ENCODE measurements around the gene PADI1.

PADI1 gene

GRCh38 chr1:17198476-17199258 is 6.3 kb upstream of the PADI1 start:
- TF ChIP-seq POLR2AphosphoS5 (IDR thresholded peaks at IDR 0.05; ENCODE audit: borderline replicate concordance, low read depth, low read length), result no peak
- TF ChIP-seq FOXP2 (optimal IDR thresholded peaks at IDR 0.05; ENCODE audit: control extremely low read depth, extremely low read length, insufficient read depth), result no peak
- no peak for TF ChIP-seq EZH2 (IDR thresholded peaks at IDR 0.05)
- Histone ChIP-seq H3K27ac (no peak overlapping the region), H3K9me3 (ENCODE audit: low read depth, low read length) (no peaks in the 10 kb centered on the region)

GRCh38 chr1:17199267-17200044 is 5.5 kb upstream of the PADI1 start:
- Histone ChIP-seq H3K9me3 (ENCODE audit: low read depth, low read length) (no peaks in the 10 kb centered on the region), H3K27ac (no peak overlapping the region), H3K36me3 (ENCODE audit: insufficient read depth, low read length) (no peaks in the 10 kb centered on the region), H3K4me3 (no peak overlapping the region), H3K9ac (ENCODE audit: insufficient read length) (no peak overlapping the region)
- no peak for DNase-seq (ENCODE audit: low read depth, low spot score)
- TF ChIP-seq EZH2 (IDR thresholded peaks at IDR 0.05), result no peak
- no peak for TF ChIP-seq POLR2AphosphoS5 (IDR thresholded peaks at IDR 0.05; ENCODE audit: borderline replicate concordance, low read depth, low read length)
- TF ChIP-seq FOXP2 (optimal IDR thresholded peaks at IDR 0.05; ENCODE audit: control extremely low read depth, extremely low read length, insufficient read depth), result no peak

More at GRCh38 chr1:17198476-17199258, 6.3 kb upstream of the PADI1 start:
- no peaks in the 10 kb centered on the region for H3K36me3 ChIP-seq (ENCODE audit: insufficient read depth, low read length)
- DNase-seq (ENCODE audit: low read depth, low spot score), result no peak
- no peak overlapping the region for H3K4me3 ChIP-seq
- no peak overlapping the region for H3K9ac ChIP-seq (ENCODE audit: insufficient read length)

DNA sequence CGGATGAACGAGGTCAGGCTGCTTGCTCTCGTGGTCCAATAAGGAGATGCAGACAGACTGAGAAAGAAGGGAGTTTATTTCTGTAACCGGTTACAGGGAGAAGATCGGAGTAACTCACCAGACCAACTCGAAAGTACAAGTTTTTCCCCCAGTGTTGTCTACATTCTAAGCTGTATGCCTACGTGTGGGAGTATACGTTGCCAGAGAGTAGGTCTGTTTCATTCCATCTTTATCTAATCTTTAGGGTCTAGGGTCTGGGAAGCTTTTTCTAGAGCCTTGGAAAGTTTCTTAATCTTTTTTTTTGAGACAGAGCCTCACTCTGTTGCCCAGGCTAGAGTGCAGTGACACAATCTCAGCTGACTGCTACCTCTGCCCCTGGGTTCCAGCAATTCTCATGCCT is 4.7 kb upstream of the PADI1 start:
- Histone ChIP-seq H3K9me3 (ENCODE audit: low read depth, low read length) (no peaks in the 10 kb centered on the region), H3K36me3 (ENCODE audit: insufficient read depth, low read length) (no peaks in the 10 kb centered on the region), H3K9ac (ENCODE audit: insufficient read length) (no peak overlapping the region), H3K27ac (no peak overlapping the region), H3K4me3 (no peak overlapping the region)
- DNase-seq (ENCODE audit: low read depth, low spot score), result no peak
- TF ChIP-seq POLR2AphosphoS5 (IDR thresholded peaks at IDR 0.05; ENCODE audit: borderline replicate concordance, low read depth, low read length) (no peak), EZH2 (IDR thresholded peaks at IDR 0.05) (no peak), FOXP2 (optimal IDR thresholded peaks at IDR 0.05; ENCODE audit: control extremely low read depth, extremely low read length, insufficient read depth) (no peak)

GRCh38 chr1:17200756-17201155 is 4.2 kb upstream of the PADI1 start:
- Histone ChIP-seq H3K9ac (ENCODE audit: insufficient read length) (no peak overlapping the region), H3K27ac (no peak overlapping the region), H3K36me3 (ENCODE audit: insufficient read depth, low read length) (no peaks in the 10 kb centered on the region), H3K9me3 (ENCODE audit: low read depth, low read length) (no peaks in the 10 kb centered on the region), H3K4me3 (no peak overlapping the region)
- no peak for TF ChIP-seq POLR2AphosphoS5 (IDR thresholded peaks at IDR 0.05; ENCODE audit: borderline replicate concordance, low read depth, low read length)
- TF ChIP-seq FOXP2 (optimal IDR thresholded peaks at IDR 0.05; ENCODE audit: control extremely low read depth, extremely low read length, insufficient read depth), result no peak
- TF ChIP-seq EZH2 (IDR thresholded peaks at IDR 0.05), result no peak
- DNase-seq (ENCODE audit: low read depth, low spot score), result no peak

- Histone ChIP-seq H3K4me3 (no peak overlapping the region), H3K36me3 (ENCODE audit: insufficient read depth, low read length) (no peaks in the 10 kb centered on the region), H3K9ac (ENCODE audit: insufficient read length) (no peak overlapping the region), H3K27ac (no peak overlapping the region), H3K9me3 (ENCODE audit: low read depth, low read length) (no peaks in the 10 kb centered on the region)
- TF ChIP-seq EZH2 (IDR thresholded peaks at IDR 0.05) (no peak), FOXP2 (optimal IDR thresholded peaks at IDR 0.05; ENCODE audit: control extremely low read depth, extremely low read length, insufficient read depth) (no peak), POLR2AphosphoS5 (IDR thresholded peaks at IDR 0.05; ENCODE audit: borderline replicate concordance, low read depth, low read length) (no peak)
- no peak for DNase-seq (ENCODE audit: low read depth, low spot score)
These were observed 3.5 kb upstream of the PADI1 start for GRCh38 chr1:17201201-17202021.

GRCh38 chr1:17205652-17206051 is 724 bp downstream of the PADI1 start:
- TF ChIP-seq FOXP2 (optimal IDR thresholded peaks at IDR 0.05; ENCODE audit: control extremely low read depth, extremely low read length, insufficient read depth) (no peak), POLR2AphosphoS5 (IDR thresholded peaks at IDR 0.05; ENCODE audit: borderline replicate concordance, low read depth, low read length) (no peak), EZH2 (IDR thresholded peaks at IDR 0.05) (no peak)
- Histone ChIP-seq H3K9me3 (ENCODE audit: low read depth, low read length) (no peaks in the 10 kb centered on the region), H3K4me3 (no peak overlapping the region), H3K27ac (no peak overlapping the region), H3K9ac (ENCODE audit: insufficient read length) (no peak overlapping the region), H3K36me3 (ENCODE audit: insufficient read depth, low read length) (no peaks in the 10 kb centered on the region)
- DNase-seq (ENCODE audit: low read depth, low spot score), result no peak

GRCh38 chr1:17206196-17206595 is 1.3 kb downstream of the PADI1 start:
- TF ChIP-seq POLR2AphosphoS5 (IDR thresholded peaks at IDR 0.05; ENCODE audit: borderline replicate concordance, low read depth, low read length), result no peak
- no peak for TF ChIP-seq FOXP2 (optimal IDR thresholded peaks at IDR 0.05; ENCODE audit: control extremely low read depth, extremely low read length, insufficient read depth)
- TF ChIP-seq EZH2 (IDR thresholded peaks at IDR 0.05), result no peak
- H3K9me3 ChIP-seq (ENCODE audit: low read depth, low read length), result no peaks in the 10 kb centered on the region
- no peak overlapping the region for H3K9ac ChIP-seq (ENCODE audit: insufficient read length)
- no peak overlapping the region for H3K4me3 ChIP-seq
- H3K36me3 ChIP-seq (ENCODE audit: insufficient read depth, low read length), result no peaks in the 10 kb centered on the region
- H3K27ac ChIP-seq, result no peak overlapping the region
- DNase-seq (ENCODE audit: low read depth, low spot score), result no peak

GRCh38 chr1:17207046-17207445 is 2.1 kb downstream of the PADI1 start:
- H3K4me3 ChIP-seq, result no peak overlapping the region
- TF ChIP-seq POLR2AphosphoS5 (IDR thresholded peaks at IDR 0.05; ENCODE audit: borderline replicate concordance, low read depth, low read length), result no peak
- TF ChIP-seq EZH2 (IDR thresholded peaks at IDR 0.05), result no peak
- no peak for TF ChIP-seq FOXP2 (optimal IDR thresholded peaks at IDR 0.05; ENCODE audit: control extremely low read depth, extremely low read length, insufficient read depth)
- no peaks in the 10 kb centered on the region for H3K9me3 ChIP-seq (ENCODE audit: low read depth, low read length)
- DNase-seq (ENCODE audit: low read depth, low spot score), result no peak
- no peaks in the 10 kb centered on the region for H3K36me3 ChIP-seq (ENCODE audit: insufficient read depth, low read length)
- H3K27ac ChIP-seq, result no peak overlapping the region
- H3K9ac ChIP-seq (ENCODE audit: insufficient read length), result no peak overlapping the region
